A673 (cell line): ENCODE results near the gene PLPPR3.

ENCODE experiments used
- EZH2 ChIP-seq: fragments of 200-600 bp; sonication (generic); IDR thresholded peaks from 2 replicates; pipeline ENCODE4 v1.6.1; 2017; ENCODE audit warnings: borderline replicate concordance, low read depth, mild to moderate bottlenecking, mixed read lengths, antibody characterized with exemption, low read length; ENCODE audit not compliant: poor library complexity, severe bottlenecking
- TF ChIP-seq, protein P1 (sequence below): fragments of 300-800, 200-600 bp; sonication (generic); conservative IDR thresholded peaks from 2 replicates; pipeline ENCODE4 v1.5.1; 2017; ENCODE audit warnings: low read depth, mild to moderate bottlenecking, antibody characterized with exemption, low read length, moderate library complexity, mixed read lengths

DNA sequence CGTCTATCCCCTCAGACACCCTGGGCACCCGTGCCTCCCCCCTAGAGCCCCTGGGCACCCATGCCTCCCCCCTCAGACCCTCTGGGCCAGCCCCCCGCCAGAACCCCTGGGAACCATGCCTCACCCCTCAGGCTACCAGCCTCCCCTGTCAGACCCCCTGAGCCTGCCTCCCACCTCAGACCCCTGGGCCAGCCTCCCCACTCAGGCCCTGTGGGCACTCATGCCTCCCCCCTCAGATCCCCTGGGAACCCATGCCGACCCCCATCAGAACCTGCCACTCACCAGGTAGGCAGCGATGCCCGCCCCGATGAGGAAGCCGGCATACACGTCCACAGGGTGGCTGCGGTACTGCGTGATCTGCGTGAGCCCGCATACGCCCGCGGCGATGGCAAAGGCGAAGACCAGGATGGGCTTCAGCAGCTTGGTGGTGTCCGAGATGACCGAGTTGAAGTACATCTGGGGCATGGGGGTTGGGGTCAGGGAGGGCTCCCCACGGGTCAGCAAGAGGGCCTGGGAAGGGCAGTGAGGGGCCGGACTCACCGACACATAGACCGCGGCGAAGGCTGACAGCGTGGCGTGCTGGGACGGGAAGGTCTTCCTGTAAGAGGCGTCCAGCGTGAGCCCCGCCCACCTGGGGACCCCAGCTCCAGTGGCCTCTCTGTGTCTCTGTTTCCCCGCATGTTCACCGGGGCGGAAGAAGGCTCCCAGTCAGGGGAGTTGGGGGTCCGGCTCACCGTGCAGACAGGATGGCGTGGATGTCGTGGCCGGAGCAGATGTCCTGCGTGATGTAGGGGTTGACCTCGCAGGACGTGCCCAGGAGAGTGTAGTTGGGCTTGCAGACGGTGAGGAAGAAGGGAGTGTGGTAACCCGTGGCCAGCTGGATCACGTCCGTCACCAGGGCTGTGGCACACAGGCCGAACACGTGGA lies 7.3 kb downstream of the PLPPR3 start:
- TF ChIP-seq EZH2 = no peak
- TF ChIP-seq, protein P1, sequence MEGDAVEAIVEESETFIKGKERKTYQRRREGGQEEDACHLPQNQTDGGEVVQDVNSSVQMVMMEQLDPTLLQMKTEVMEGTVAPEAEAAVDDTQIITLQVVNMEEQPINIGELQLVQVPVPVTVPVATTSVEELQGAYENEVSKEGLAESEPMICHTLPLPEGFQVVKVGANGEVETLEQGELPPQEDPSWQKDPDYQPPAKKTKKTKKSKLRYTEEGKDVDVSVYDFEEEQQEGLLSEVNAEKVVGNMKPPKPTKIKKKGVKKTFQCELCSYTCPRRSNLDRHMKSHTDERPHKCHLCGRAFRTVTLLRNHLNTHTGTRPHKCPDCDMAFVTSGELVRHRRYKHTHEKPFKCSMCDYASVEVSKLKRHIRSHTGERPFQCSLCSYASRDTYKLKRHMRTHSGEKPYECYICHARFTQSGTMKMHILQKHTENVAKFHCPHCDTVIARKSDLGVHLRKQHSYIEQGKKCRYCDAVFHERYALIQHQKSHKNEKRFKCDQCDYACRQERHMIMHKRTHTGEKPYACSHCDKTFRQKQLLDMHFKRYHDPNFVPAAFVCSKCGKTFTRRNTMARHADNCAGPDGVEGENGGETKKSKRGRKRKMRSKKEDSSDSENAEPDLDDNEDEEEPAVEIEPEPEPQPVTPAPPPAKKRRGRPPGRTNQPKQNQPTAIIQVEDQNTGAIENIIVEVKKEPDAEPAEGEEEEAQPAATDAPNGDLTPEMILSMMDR = no peak
